G401.6 (cell line): ENCODE measurements around the gene VAT1L.

Experiments used
- FAIRE-seq: peaks from 2 replicates; lab custom pipeline; 2012; peaks lifted over from hg19 to GRCh38; lab: Jason Lieb, UNC

Gene VAT1L

GRCh38 chr16:77788181-77789084 lies at the start of gene VAT1L:
Gene VAT1L, plus strand, starts transcription at chr16:77788564. Its CDS starts 119 bp downstream, at chr16:77788683.
- no peak for FAIRE-seq

- FAIRE-seq = no peak
Observed at GRCh38 chr16:77738706-77739558, 49.4 kb upstream of the VAT1L start.

GRCh38 chr16:77739559-77739892 lies 48.8 kb upstream of the VAT1L start:
- no peak for FAIRE-seq

GRCh38 chr16:77744141-77744540 lies 44.2 kb upstream of the VAT1L start:
- no peak for FAIRE-seq

GRCh38 chr16:77745972-77746371 lies 42.4 kb upstream of the VAT1L start:
- FAIRE-seq = no peak

GRCh38 chr16:77748421-77749005 lies 39.9 kb upstream of the VAT1L start:
- FAIRE-seq = no peak

GRCh38 chr16:77749415-77749814 lies 38.9 kb upstream of the VAT1L start:
- FAIRE-seq = no peak

GRCh38 chr16:77758046-77758445 lies 30.3 kb upstream of the VAT1L start:
- FAIRE-seq = no peak

GRCh38 chr16:77758508-77758907 lies 29.9 kb upstream of the VAT1L start:
- no peak for FAIRE-seq

- FAIRE-seq = no peak
Observed at GRCh38 chr16:77759201-77759600, 29.2 kb upstream of the VAT1L start.

- no peak for FAIRE-seq
Observed at GRCh38 chr16:77759821-77760220, 28.5 kb upstream of the VAT1L start.

- no peak for FAIRE-seq
Observed at GRCh38 chr16:77760800-77761199, 27.6 kb upstream of the VAT1L start.

GRCh38 chr16:77761204-77761603 lies 27.2 kb upstream of the VAT1L start:
- FAIRE-seq = no peak

- no peak for FAIRE-seq
Observed at GRCh38 chr16:77762262-77762661, 26.1 kb upstream of the VAT1L start.

- no peak for FAIRE-seq
Observed at GRCh38 chr16:77763994-77764393, 24.4 kb upstream of the VAT1L start.

- FAIRE-seq = no peak
Observed at GRCh38 chr16:77767211-77767610, 21.2 kb upstream of the VAT1L start.

- FAIRE-seq = no peak
Observed at GRCh38 chr16:77767826-77768225, 20.5 kb upstream of the VAT1L start.

GRCh38 chr16:77775911-77776909 lies 12.2 kb upstream of the VAT1L start:
- no peak for FAIRE-seq

GRCh38 chr16:77777745-77778144 lies 10.6 kb upstream of the VAT1L start:
- FAIRE-seq = no peak

- FAIRE-seq = no peak
Observed at GRCh38 chr16:77780378-77780837, 8.0 kb upstream of the VAT1L start.

- FAIRE-seq = no peak
Observed at GRCh38 chr16:77781091-77781490, 7.3 kb upstream of the VAT1L start.

- no peak for FAIRE-seq
Observed at GRCh38 chr16:77782694-77783093, 5.7 kb upstream of the VAT1L start.
